Activated naive CD4-positive, alpha-beta T cell treated with anti-CD3 and anti-CD28 coated beads, Interleukin-2, amount 50 U/mL, for 24 hours (primary cell): ENCODE data around the gene DHRS12.

ENCODE experiments used
- H3K27ac Mint-ChIP-seq: one replicate; pipeline ENCODE4 v1.8.0; 2021; ENCODE audit warnings: mild to moderate bottlenecking, mixed read lengths
- H3K27me3 Mint-ChIP-seq: one replicate; pipeline ENCODE4 v1.8.0; 2021; ENCODE audit warnings: mixed read lengths
- H3K36me3 Mint-ChIP-seq: one replicate; pipeline ENCODE4 v1.8.0; 2021; ENCODE audit warnings: mixed read lengths
- H3K4me1 Mint-ChIP-seq: one replicate; pipeline ENCODE4 v1.8.0; 2021; ENCODE audit warnings: mixed read lengths
- H3K4me3 Mint-ChIP-seq: one replicate; pipeline ENCODE4 v1.8.0; 2021; ENCODE audit warnings: mild to moderate bottlenecking, mixed read lengths
- H3K9me3 Mint-ChIP-seq: one replicate; pipeline ENCODE4 v1.8.0; 2021; ENCODE audit warnings: mixed read lengths

DHRS12 gene

GRCh38 chr13:51783428-51784094 lies 20.4 kb downstream of the DHRS12 start:
- H3K4me1 Mint-ChIP-seq = peaks cover 10% of the 10 kb centered on the region
- H3K27ac Mint-ChIP-seq = no peak overlapping the region
- H3K36me3 Mint-ChIP-seq = peaks cover 6% of the 10 kb centered on the region
- no peak overlapping the region for H3K4me3 Mint-ChIP-seq
- no peaks in the 10 kb centered on the region for H3K27me3 Mint-ChIP-seq
- H3K9me3 Mint-ChIP-seq = no peaks in the 10 kb centered on the region

GRCh38 chr13:51782026-51782710 lies 21.8 kb downstream of the DHRS12 start:
- peaks cover 7% of the 10 kb centered on the region for H3K4me1 Mint-ChIP-seq
- peak overlapping the region; percentile 81 for H3K27ac Mint-ChIP-seq
- no peak overlapping the region for H3K4me3 Mint-ChIP-seq
- H3K27me3 Mint-ChIP-seq = no peaks in the 10 kb centered on the region
- H3K9me3 Mint-ChIP-seq = no peaks in the 10 kb centered on the region
- peaks cover 6% of the 10 kb centered on the region for H3K36me3 Mint-ChIP-seq

- H3K36me3 Mint-ChIP-seq = peaks cover 6% of the 10 kb centered on the region
- H3K4me1 Mint-ChIP-seq = no peaks in the 10 kb centered on the region
- H3K4me3 Mint-ChIP-seq = no peak overlapping the region
- H3K9me3 Mint-ChIP-seq = no peaks in the 10 kb centered on the region
- H3K27ac Mint-ChIP-seq = peak overlapping the region; percentile 81
- H3K27me3 Mint-ChIP-seq = no peaks in the 10 kb centered on the region
Measured at GRCh38 chr13:51781246-51782022, 22.5 kb downstream of the DHRS12 start.

GRCh38 chr13:51780099-51780498 lies 23.9 kb downstream of the DHRS12 start:
- Mint-ChIP-seq H3K4me3 (no peak overlapping the region), H3K36me3 (peaks cover 6% of the 10 kb centered on the region), H3K27ac (no peak overlapping the region), H3K4me1 (no peaks in the 10 kb centered on the region), H3K9me3 (no peaks in the 10 kb centered on the region), H3K27me3 (no peaks in the 10 kb centered on the region)

- Mint-ChIP-seq H3K27me3 (no peaks in the 10 kb centered on the region), H3K27ac (no peak overlapping the region), H3K9me3 (no peaks in the 10 kb centered on the region), H3K36me3 (peaks cover 6% of the 10 kb centered on the region), H3K4me1 (no peaks in the 10 kb centered on the region), H3K4me3 (no peak overlapping the region)
Measured at GRCh38 chr13:51778392-51778791, 25.6 kb downstream of the DHRS12 start.

GRCh38 chr13:51777921-51778320 lies 26.0 kb downstream of the DHRS12 start:
- H3K4me1 Mint-ChIP-seq = no peaks in the 10 kb centered on the region
- no peaks in the 10 kb centered on the region for H3K27me3 Mint-ChIP-seq
- H3K36me3 Mint-ChIP-seq = peaks cover 6% of the 10 kb centered on the region
- H3K4me3 Mint-ChIP-seq = no peak overlapping the region
- no peak overlapping the region for H3K27ac Mint-ChIP-seq
- H3K9me3 Mint-ChIP-seq = no peaks in the 10 kb centered on the region

GRCh38 chr13:51776179-51776578 lies 27.8 kb downstream of the DHRS12 start:
- Mint-ChIP-seq H3K27ac (no peak overlapping the region), H3K4me1 (no peaks in the 10 kb centered on the region), H3K9me3 (no peaks in the 10 kb centered on the region), H3K36me3 (peaks cover 2% of the 10 kb centered on the region), H3K27me3 (no peaks in the 10 kb centered on the region), H3K4me3 (no peak overlapping the region)

- H3K9me3 Mint-ChIP-seq = no peaks in the 10 kb centered on the region
- no peak overlapping the region for H3K27ac Mint-ChIP-seq
- no peaks in the 10 kb centered on the region for H3K36me3 Mint-ChIP-seq
- no peaks in the 10 kb centered on the region for H3K27me3 Mint-ChIP-seq
- H3K4me3 Mint-ChIP-seq = no peak overlapping the region
- H3K4me1 Mint-ChIP-seq = no peaks in the 10 kb centered on the region
Measured at GRCh38 chr13:51773515-51773914, 30.4 kb downstream of the DHRS12 start.

- no peaks in the 10 kb centered on the region for H3K27me3 Mint-ChIP-seq
- H3K9me3 Mint-ChIP-seq = no peaks in the 10 kb centered on the region
- H3K36me3 Mint-ChIP-seq = no peaks in the 10 kb centered on the region
- no peak overlapping the region for H3K4me3 Mint-ChIP-seq
- H3K4me1 Mint-ChIP-seq = no peaks in the 10 kb centered on the region
- no peak overlapping the region for H3K27ac Mint-ChIP-seq
Measured at GRCh38 chr13:51772781-51773180, 31.2 kb downstream of the DHRS12 start.

- Mint-ChIP-seq H3K9me3 (no peaks in the 10 kb centered on the region), H3K4me1 (no peaks in the 10 kb centered on the region), H3K4me3 (no peak overlapping the region), H3K27ac (no peak overlapping the region), H3K36me3 (no peaks in the 10 kb centered on the region), H3K27me3 (no peaks in the 10 kb centered on the region)
Measured at GRCh38 chr13:51772105-51772455, 31.9 kb downstream of the DHRS12 start.

- Mint-ChIP-seq H3K27ac (no peak overlapping the region), H3K9me3 (no peaks in the 10 kb centered on the region), H3K36me3 (no peaks in the 10 kb centered on the region), H3K4me3 (no peak overlapping the region), H3K27me3 (no peaks in the 10 kb centered on the region), H3K4me1 (no peaks in the 10 kb centered on the region)
Measured at GRCh38 chr13:51771418-51772104, 32.4 kb downstream of the DHRS12 start.

GRCh38 chr13:51770681-51771417 lies 33.1 kb downstream of the DHRS12 start:
- Mint-ChIP-seq H3K27ac (peak overlapping the region; percentile 23), H3K27me3 (no peaks in the 10 kb centered on the region), H3K4me1 (no peaks in the 10 kb centered on the region), H3K36me3 (no peaks in the 10 kb centered on the region), H3K4me3 (no peak overlapping the region), H3K9me3 (no peaks in the 10 kb centered on the region)

- Mint-ChIP-seq H3K4me1 (peaks cover 6% of the 10 kb centered on the region), H3K27me3 (no peaks in the 10 kb centered on the region), H3K4me3 (no peak overlapping the region), H3K9me3 (no peaks in the 10 kb centered on the region), H3K27ac (no peak overlapping the region), H3K36me3 (no peaks in the 10 kb centered on the region)
Measured at GRCh38 chr13:51770160-51770559, 33.8 kb downstream of the DHRS12 start.

- no peaks in the 10 kb centered on the region for H3K9me3 Mint-ChIP-seq
- no peaks in the 10 kb centered on the region for H3K27me3 Mint-ChIP-seq
- peaks cover 12% of the 10 kb centered on the region for H3K4me1 Mint-ChIP-seq
- no peak overlapping the region for H3K4me3 Mint-ChIP-seq
- no peak overlapping the region for H3K27ac Mint-ChIP-seq
- no peaks in the 10 kb centered on the region for H3K36me3 Mint-ChIP-seq
Measured at GRCh38 chr13:51769455-51770127, 34.4 kb downstream of the DHRS12 start.

GRCh38 chr13:51768976-51769375 lies 35.0 kb downstream of the DHRS12 start:
- H3K36me3 Mint-ChIP-seq = no peaks in the 10 kb centered on the region
- H3K27ac Mint-ChIP-seq = no peak overlapping the region
- H3K9me3 Mint-ChIP-seq = no peaks in the 10 kb centered on the region
- no peak overlapping the region for H3K4me3 Mint-ChIP-seq
- H3K27me3 Mint-ChIP-seq = no peaks in the 10 kb centered on the region
- H3K4me1 Mint-ChIP-seq = peaks cover 18% of the 10 kb centered on the region
